Myocyte (in vitro differentiated cells): ENCODE data around the gene IFITM2. TPM values are rescaled to one million over a fixed set of nuclear protein-coding genes. Genes with fewer than 3 reads are reported as not detected.
"Not testable (repeated sequence)": the region's sequence is repeated elsewhere in the genome, so short reads cannot be mapped to it uniquely, and the experiment has no call there.

Experiments used
- DNase-seq: peaks from one replicate; pipeline ENCODE4 v3.0.0-alpha.2; 2012; ENCODE audit warnings: low read depth
- total RNA-seq: library from RNA; depleted of rRNA; stranded (reverse); fragments of >200 nt; gene quantifications from 2 replicates; pipeline ENCODE4 v1.2.3, GENCODE V29; 2014

IFITM2 gene
- total RNA-seq, 1 donor from 2014 or later: 12.5 TPM

GRCh38 chr11:281486-282161 lies 26.0 kb upstream of the IFITM2 start:
- no peak for DNase-seq

- no peak for DNase-seq
These were observed 25.4 kb upstream of the IFITM2 start for GRCh38 chr11:282171-282570.

GRCh38 chr11:282630-283360 lies 24.8 kb upstream of the IFITM2 start:
- no peak for DNase-seq

- DNase-seq: no peak
These were observed 24.1 kb upstream of the IFITM2 start for GRCh38 chr11:283405-284104.

- peak; percentile 81 for DNase-seq
These were observed 23.3 kb upstream of the IFITM2 start for GRCh38 chr11:284105-285020.

- DNase-seq: no peak
These were observed 22.4 kb upstream of the IFITM2 start for GRCh38 chr11:285021-285893.

- DNase-seq: no peak
These were observed 21.8 kb upstream of the IFITM2 start for GRCh38 chr11:285894-286220.

GRCh38 chr11:286977-287820 lies 20.4 kb upstream of the IFITM2 start:
- DNase-seq: not testable (repeated sequence)

GRCh38 chr11:287821-288477 lies 19.7 kb upstream of the IFITM2 start:
- DNase-seq: no peak

- DNase-seq: peak; percentile 42
These were observed 18.9 kb upstream of the IFITM2 start, which contains the start of gene PGGHG for GRCh38 chr11:288478-289397. Gene PGGHG, plus strand, starts transcription at chr11:289126. Its CDS starts 691 bp downstream, at chr11:289817.

GRCh38 chr11:289398-289711 lies 18.3 kb upstream of the IFITM2 start:
- no peak for DNase-seq

GRCh38 chr11:289712-290620 lies 17.6 kb upstream of the IFITM2 start:
- no peak for DNase-seq

- DNase-seq: no peak
These were observed 16.9 kb upstream of the IFITM2 start for GRCh38 chr11:290621-291231.

GRCh38 chr11:291281-292210 lies 16.1 kb upstream of the IFITM2 start:
- no peak for DNase-seq
